GM06990 (cell line): ENCODE results near the gene UBXN2A.
"Not testable (repeated sequence)": the region's sequence is repeated elsewhere in the genome, so short reads cannot be mapped to it uniquely, and the experiment has no call there.

Experiments
- DNase-seq: peaks from one replicate; pipeline ENCODE4 v3.0.0-alpha.2; 2011; ENCODE audit not compliant: insufficient read length; ENCODE audit errors: extremely low read depth
- H3K27me3 ChIP-seq: replicated peaks from 2 replicates; pipeline ENCODE4 v1.6.0; 2011; ENCODE audit warnings: low read length; ENCODE audit not compliant: control insufficient read depth, insufficient read depth
- H3K36me3 ChIP-seq: 2 replicates; pipeline ENCODE4 v1.5.1; 2011; ENCODE audit warnings: low read length; ENCODE audit not compliant: control insufficient read depth, insufficient read depth
- H3K4me3 ChIP-seq: replicated peaks from 2 replicates; pipeline ENCODE4 v1.5.1; 2011; ENCODE audit warnings: low read depth, mild to moderate bottlenecking, control low read depth, low read length
- TF ChIP-seq, protein P1 (sequence below): IDR thresholded peaks from 2 replicates; pipeline ENCODE4 v1.5.1; 2011; ENCODE audit warnings: low read length, control low read depth, mild to moderate bottlenecking, inconsistent platforms; ENCODE audit not compliant: insufficient read depth, poor library complexity, severe bottlenecking

The UBXN2A gene

DNA sequence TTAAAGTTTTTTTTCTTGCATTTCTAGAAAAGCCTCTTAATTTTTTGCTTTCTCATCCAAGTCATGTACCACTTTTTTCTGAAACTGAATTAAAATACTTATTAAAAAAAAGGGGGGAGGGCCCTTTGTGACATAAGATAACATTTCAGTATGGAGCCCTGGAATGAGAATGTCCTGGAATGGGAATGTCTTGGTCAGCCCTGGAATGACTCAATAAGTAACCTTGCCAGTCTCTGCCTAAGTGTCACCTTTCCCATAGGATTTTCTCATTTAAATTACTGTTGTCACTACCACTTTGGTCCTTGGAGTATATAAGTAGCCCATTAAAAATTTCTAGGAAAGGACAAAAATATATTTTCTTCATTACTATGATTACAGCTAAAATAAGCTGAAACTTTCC is 4.7 kb downstream of the UBXN2A start:
- no peaks in the 10 kb centered on the region for H3K27me3 ChIP-seq
- DNase-seq: no peak
- H3K4me3 ChIP-seq: no peak overlapping the region
- TF ChIP-seq, protein P1, sequence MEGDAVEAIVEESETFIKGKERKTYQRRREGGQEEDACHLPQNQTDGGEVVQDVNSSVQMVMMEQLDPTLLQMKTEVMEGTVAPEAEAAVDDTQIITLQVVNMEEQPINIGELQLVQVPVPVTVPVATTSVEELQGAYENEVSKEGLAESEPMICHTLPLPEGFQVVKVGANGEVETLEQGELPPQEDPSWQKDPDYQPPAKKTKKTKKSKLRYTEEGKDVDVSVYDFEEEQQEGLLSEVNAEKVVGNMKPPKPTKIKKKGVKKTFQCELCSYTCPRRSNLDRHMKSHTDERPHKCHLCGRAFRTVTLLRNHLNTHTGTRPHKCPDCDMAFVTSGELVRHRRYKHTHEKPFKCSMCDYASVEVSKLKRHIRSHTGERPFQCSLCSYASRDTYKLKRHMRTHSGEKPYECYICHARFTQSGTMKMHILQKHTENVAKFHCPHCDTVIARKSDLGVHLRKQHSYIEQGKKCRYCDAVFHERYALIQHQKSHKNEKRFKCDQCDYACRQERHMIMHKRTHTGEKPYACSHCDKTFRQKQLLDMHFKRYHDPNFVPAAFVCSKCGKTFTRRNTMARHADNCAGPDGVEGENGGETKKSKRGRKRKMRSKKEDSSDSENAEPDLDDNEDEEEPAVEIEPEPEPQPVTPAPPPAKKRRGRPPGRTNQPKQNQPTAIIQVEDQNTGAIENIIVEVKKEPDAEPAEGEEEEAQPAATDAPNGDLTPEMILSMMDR: no peak
- H3K36me3 ChIP-seq: no peaks in the 10 kb centered on the region

DNA sequence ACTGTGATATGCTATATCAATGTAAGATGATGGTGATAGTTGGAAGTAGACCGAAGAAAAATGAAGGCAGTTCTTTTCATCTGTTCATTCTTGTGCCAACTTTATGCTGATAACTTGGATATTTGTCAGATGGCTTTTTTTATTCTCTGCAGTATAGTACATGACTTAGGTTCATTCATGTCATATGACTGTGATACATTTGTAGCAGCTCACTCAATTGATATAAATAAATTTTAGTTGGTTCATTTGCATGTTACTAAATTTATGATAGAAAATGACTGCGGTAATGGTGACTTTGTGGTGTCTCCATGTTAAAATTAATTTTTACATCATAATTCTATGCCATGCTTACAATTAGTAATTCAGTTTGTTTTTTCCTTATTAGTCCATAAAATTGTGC is 7.1 kb downstream of the UBXN2A start:
- no peaks in the 10 kb centered on the region for H3K27me3 ChIP-seq
- DNase-seq: no peak
- no peaks in the 10 kb centered on the region for H3K36me3 ChIP-seq
- H3K4me3 ChIP-seq: no peak overlapping the region
- TF ChIP-seq, protein P1: no peak

DNA sequence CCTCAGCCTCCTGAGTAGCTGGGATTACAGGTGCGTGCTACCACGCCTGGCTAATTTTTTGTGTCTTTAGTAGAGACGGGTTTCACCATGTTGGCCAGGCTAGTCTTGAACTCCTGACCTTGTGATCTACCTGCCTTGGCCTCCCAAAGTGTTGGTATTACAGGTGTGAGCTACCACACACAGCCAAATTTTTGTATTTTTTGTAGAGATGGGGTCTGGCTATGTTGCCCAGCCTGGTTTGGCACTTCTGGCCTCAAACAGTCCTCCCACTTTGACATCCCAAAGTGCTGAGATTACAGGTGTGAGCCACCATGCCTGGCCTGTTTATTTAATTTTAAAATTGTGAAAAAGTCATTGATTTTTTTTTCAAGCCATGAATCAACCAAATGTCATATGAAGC is 12.3 kb downstream of the UBXN2A start:
- not testable (repeated sequence) for H3K27me3 ChIP-seq, DNase-seq, H3K4me3 ChIP-seq, H3K36me3 ChIP-seq

DNA sequence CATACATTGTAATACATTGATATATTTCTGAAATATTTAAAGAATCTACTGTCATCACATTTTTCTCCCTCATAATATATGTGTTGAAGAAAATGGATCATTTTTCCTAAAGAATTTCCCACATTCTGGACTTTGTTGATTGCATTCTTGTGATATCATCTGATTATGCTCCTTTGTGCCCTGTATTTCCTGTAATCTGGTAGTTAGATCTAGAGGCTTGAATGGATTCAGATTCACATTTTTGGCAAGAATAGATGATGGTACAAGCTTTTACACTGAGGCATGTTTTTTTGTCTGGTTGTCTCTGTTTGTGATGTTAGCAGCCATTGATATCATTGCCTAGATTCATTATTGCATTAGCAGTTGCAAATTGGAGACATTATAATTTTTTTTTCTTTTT is 13.4 kb downstream of the UBXN2A start:
- no peak overlapping the region for H3K4me3 ChIP-seq
- TF ChIP-seq, protein P1: no peak

DNA sequence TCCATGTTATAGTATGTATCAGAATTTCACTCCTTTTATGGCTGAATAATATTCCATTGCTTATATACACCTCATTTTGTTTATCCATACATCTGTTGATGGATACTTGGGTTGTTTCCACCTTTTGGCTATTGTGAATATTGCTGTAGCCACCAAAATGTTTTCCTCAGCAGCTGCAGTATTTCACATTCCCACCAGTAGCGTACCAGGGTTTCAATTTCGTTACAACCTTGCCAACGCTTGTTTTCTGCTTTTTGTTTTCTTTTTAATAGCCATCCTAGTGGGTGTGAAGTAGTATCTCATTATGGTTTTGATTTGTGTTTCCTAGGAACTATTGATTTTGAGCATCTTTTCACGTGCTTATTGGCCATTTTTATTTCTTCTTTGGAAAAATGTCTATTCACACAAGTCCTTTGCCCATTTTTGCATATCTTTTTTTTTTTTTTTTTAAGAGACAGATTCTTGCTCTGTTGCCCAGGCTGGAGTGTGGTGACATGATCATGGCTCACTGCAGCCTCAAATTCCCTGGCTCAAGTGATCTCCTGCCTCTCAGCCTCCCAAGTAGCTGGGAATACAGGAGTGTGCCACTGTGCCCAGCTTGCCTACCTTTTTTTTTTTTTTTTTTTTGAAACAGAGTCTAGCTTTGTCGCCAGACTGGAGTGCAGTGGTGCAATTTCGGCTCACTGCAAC is 14.2 kb downstream of the UBXN2A start:
- H3K36me3 ChIP-seq: no peaks in the 10 kb centered on the region
- TF ChIP-seq, protein P1: no peak
- H3K27me3 ChIP-seq: no peaks in the 10 kb centered on the region
- no peak overlapping the region for H3K4me3 ChIP-seq
- DNase-seq: no peak

More for the DNA sequence above, 13.4 kb downstream of the UBXN2A start:
- Histone ChIP-seq H3K27me3 (no peaks in the 10 kb centered on the region), H3K36me3 (no peaks in the 10 kb centered on the region)
- no peak for DNase-seq

DNA sequence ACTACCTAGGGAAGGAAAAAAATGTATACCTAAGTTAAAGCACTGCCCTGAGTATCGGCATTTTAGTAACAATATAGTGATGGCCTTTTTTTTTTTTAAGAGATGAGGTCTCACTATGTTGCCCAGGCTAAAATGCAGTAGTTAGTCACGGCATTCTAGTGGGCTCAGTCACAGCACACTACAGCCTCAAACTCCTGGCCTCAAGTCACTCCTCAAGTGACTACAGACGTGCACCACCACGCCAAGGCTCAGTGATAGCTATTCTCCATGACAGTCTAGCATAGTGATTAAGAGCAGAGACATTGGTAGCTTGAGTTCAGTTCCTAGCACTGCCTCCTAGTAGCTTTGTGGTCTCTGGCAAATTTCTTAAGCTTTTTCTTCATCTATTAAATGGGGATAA is 27.6 kb downstream of the UBXN2A start:
- no peak for DNase-seq
- Histone ChIP-seq H3K4me3 (no peak overlapping the region), H3K36me3 (no peaks in the 10 kb centered on the region; the same call in 1 of the 2 replicates), H3K27me3 (no peaks in the 10 kb centered on the region)
- TF ChIP-seq, protein P1: no peak
